HuH-7.5 (cell line): ENCODE data around the gene SRC.

ENCODE experiments used
- DNase-seq: peaks from one replicate; pipeline ENCODE4 v3.0.0; 2011; ENCODE audit warnings: low spot score

Gene SRC

GRCh38 chr20:37382482-37383120, 36.7 kb downstream of the SRC start:
- DNase-seq, result no peak

GRCh38 chr20:37383229-37383989, 37.5 kb downstream of the SRC start:
- no peak for DNase-seq

DNA sequence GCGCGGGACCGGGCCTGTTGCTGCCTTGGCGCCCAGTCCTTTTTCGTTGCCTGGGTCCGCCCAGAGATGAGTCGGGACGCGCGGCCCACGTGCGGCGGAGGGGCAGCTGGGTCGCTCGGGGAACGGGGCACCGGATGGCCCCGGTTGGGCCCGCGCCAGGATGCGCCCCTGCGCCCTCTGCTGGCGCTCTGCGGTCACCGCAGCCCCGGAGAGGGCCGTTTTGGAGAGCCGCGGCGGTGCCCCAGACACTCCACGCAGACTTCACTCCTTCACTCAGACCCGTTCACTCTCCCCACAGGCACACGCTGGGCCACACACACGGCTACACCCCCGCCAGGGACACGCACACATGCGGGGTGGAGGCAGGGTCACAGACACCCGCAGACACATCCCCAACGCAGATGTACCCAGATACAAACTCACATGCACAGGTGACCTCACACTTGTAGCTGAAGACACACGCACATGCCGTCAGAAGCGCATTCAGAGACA, 38.8 kb downstream of the SRC start:
- peak; percentile 82 for DNase-seq

DNA sequence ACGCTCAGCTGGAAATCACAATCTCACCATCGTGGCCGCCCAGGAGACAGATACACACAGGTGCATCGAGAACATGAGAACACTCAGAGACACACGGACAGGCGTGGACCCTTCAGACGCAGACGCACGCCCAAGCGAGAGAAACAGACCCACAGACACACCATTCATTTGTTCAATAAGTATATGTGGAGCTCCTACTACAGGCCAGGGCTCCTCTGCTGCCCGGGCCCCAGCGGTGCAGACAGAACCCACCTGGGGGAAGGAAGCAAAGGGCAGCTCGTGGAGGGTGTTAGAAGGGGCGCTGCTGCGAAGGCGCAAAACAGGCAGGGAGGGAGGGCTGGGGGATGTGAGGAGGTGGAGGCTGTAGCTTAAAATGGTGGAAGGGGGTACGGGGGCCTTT, 39.2 kb downstream of the SRC start:
- DNase-seq, result no peak

DNA sequence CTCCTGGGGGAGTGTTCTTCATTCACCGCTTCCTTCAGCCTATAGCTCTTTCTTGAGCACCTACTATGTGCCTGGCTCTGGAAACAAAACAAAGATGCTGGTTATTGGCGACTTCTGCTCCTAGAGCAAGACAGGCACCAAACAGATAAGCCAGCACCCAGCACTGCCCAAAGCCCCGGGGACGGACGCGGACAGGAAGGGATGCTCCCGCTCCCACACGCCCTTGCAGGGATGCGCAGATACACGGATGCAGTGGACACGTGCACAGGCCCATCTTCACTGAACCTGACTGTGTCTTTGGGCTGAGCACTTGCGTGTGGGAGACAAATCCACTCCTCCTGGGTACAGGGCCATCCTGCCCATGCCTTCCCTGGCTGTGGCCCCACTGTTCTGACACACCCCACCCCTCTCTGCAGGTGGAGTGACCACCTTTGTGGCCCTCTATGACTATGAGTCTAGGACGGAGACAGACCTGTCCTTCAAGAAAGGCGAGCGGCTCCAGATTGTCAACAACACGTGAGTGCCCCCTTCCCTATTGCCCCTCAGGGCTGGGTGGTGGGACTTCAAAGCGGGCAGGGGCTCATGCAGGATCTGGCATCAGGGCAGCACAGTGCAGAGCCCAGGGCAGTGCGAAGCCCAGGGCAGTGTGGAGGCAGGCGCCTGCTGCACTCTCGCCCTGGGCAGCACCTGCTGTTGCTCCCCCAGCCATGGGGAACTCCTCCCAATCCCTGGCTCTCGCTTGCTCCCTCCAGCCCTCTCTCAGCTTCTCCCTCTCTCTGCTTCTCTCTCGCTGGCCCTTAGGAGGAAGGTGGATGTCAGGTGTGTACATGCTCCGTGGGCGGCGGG, 39.9 kb downstream of the SRC start:
- no peak for DNase-seq

- no peak for DNase-seq
These were observed 40.7 kb downstream of the SRC start for GRCh38 chr20:37386505-37387251.

DNA sequence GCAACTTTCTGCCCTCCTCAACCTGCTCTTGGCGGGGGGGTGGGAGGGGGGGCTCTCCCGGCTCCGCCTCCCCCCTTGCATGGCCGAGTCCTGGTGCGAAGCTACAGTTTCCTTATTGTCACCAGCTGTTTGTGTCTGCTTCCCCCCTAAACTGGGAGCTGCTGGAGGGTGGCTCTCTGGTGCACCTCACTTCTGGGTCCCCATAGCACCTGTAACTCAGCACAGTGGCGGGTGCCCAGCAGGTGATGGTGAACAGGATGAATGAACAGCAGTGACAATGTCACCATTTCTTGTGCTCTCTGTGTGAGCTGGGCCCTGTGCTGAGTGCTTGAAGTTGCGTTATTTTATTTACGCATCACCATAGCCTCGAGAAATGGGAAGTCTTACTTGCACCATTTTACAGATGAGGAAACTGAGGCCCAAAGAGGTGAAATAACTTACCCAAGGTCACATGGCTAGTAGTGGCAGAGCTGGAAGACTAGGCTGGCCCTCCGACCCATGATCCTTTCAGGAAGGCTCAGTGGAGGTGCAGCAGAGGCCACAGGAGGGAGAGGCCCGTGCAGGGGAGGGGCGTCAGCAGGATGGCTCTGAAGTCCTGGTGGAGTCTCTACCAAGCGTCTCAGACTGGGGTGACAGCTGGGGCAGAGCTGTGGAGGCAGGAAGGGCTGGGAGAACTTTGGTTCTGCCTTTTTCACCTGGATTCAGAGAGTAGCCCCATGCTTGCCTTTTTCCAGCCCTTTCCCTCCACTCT, 41.8 kb downstream of the SRC start:
- peak; percentile 3 for DNase-seq

- no peak for DNase-seq
These were observed 42.9 kb downstream of the SRC start for GRCh38 chr20:37388831-37389230.

DNA sequence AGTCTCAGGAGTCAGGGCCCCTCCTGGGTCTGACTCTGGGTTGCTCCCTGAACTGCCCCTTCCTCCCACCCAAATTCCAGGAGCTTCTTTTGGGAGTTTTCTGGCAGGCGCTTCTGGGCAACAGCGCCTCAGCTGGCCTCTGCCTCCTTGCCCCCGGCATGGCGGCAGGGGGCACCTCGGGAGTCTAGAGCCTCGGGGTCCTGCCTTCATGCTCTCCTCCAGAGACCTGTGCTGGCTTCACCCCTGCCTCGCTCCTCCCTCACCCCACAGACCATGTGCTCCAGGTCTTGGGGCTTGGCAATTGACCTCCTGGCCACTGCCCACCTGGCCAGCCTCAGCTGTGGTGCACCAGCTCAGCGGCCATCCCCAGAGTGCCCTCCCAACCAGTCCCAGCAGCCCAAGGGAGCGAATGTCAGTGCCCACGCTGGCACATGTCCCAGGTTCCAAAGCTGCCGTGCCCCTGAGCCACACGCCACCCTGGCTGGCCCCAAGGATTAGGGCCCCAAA, 43.4 kb downstream of the SRC start:
- no peak for DNase-seq

GRCh38 chr20:37389844-37390275, 43.9 kb downstream of the SRC start:
- DNase-seq, result no peak

GRCh38 chr20:37390503-37390890, 44.6 kb downstream of the SRC start:
- no peak for DNase-seq

DNA sequence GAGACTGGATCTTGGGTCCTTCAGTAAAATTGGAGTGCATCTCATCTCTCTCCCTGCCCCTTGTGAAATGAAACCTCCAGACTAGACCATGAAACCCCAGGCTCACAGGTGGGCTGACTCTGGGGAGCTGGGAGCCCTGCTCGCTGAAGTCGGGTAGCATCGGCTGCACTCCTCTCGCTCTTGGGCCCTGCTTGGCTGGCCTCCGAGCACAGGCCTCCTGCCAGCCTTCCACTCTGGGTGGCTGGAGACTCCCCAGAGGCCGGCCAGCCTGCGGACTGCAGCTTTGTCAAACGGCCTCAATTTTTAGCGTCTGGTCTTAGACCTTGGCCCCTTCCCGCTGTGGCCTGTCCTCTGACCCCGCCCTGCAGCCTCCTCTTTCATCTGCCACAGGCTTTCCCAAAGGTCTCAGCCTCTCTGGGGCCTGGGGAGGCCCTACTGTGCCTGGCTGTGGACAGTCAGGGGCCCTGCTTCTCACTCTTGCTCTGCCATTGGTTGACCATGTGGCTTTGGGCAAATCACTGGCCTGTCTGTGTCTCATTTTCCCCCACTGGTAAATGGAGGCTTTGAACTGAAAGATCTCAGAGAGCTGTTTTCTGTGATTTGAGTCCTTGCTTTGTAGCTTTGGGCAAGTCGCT, 45.1 kb downstream of the SRC start:
- DNase-seq, result peak; percentile 61

DNA sequence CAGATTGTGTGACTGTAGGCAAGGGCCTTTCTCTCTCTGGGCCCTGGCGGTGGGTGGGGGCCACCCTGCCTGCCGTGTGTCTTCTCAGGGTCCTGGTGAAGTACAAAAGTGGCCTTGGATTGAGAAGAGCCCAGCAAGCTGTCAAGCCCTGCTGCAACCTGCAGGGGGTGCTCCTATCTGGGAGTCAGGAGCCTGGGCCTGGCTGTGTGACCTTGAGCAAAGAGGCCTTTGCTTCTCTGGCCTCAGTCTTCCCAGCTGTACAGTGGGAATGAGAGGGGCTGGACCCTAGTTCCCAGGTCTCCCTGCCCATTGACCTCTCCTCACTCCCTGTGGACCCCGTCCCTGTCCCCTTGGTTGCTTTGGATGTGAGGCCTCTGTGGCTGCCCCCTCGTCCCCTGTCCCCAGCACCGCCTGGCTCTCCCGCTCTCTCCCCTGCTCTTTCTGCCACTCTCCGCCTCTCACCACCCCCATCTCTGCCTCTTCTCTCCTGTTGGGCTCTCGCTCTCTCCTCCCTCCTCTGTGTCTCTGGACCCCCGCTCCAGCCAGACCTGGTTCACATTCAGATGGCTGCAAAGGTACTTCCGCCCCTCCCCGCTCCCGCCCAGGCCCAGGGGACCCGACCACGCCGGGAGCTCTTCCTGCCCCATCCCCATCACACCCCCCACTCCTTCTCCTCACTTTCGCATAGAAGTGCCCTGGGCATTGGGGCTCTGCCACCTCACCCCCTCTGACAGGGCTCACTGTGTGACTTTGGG, 46.7 kb downstream of the SRC start:
- DNase-seq, result no peak

DNA sequence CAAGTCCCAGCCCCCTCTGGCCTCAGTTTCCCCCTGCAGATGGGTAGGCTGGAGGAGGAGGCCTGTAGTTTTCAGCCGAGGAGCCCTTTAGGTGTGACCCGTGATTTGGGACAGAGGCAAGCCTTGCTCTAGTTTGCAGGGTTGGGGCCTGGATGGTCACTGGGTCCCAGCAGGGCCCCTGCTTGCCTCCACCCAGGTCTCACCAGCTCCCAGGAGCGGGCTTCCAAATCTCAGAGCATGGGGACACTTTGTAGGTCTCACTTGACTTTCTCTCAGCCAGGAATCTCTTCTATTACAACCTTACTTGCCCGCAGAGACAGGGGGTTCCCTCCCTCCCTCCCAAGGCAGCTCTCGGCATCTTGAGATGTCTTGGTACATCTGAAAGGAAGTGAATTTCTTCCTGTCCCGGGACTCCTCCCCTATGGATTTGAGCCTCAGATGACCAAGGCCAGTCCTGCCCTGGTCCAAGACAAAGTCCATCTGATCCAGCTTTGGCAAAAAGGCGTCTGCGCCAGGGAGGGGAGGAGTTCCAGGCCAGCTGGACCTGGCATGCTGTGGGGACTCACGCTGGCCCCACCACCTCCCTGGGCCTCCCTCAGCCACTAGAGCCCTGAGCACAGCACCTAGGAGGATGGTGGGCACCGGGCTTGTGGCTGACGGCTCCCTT, 47.4 kb downstream of the SRC start:
- DNase-seq, result no peak

DNA sequence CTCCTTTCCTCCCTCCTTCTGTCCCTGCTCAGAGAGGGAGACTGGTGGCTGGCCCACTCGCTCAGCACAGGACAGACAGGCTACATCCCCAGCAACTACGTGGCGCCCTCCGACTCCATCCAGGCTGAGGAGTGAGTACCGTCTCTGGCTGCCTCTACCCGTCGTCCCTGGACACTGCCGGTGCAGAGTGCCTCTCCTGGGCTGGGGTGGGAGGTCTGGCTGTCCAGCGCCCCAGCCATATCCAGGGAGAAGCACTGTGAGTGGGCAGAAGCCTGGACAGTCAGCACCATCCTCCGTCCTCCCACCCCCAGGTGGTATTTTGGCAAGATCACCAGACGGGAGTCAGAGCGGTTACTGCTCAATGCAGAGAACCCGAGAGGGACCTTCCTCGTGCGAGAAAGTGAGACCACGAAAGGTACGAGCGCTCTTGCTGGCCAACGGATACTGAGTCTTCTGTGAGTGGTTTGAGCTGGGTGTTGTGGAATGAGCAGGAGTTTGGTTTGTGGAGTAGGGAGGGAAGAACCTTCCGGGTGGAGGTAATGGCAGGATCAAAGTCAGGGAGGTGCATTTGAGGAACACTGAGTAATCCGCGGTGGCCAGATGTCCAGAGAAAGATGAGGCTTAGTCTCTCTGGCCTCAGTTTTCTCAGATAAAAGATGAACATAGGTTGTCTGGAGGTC, 48.1 kb downstream of the SRC start:
- DNase-seq, result no peak

DNA sequence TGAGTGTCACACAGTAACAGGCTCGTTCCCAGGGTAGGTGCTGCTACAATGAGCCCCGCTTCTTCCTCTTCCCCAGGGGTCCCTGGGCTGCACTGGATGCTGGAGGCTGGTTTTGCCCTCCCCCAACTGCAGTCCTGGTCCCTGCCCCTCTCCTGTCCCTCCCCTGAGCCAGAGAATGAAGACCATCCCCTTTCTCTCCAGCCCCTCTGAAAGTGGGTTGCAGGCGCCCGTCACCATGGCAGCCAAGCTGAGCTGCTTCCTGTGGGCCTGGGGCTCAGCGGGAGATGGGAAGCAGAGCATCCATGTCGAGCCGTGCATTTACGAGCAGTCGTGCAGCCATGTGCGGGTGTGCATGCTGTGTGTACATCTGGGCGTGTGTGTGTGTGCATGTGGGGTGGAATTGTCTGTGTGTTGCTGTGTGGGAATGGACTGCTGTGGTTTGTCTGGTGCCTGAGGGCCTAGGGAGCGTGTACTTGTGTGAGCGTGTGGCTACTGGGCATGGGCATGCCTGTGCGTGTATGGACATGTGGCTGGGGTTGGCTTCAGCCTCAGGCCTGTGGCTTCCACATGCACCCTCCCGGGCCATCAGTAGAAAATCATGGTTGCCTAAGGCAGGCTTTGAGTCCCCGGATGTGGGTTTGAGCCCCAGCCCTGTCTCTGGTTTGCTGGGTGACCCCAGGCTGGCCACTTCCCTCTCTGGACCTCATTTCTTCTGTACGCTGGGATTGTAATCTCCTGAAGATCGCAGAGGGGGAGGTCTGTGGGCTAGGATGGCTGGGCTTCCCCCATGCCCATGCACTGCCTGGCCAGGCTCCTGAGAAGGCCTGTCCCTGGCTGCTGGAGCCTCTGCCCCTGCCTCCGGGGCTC, 48.8 kb downstream of the SRC start:
- no peak for DNase-seq

DNA sequence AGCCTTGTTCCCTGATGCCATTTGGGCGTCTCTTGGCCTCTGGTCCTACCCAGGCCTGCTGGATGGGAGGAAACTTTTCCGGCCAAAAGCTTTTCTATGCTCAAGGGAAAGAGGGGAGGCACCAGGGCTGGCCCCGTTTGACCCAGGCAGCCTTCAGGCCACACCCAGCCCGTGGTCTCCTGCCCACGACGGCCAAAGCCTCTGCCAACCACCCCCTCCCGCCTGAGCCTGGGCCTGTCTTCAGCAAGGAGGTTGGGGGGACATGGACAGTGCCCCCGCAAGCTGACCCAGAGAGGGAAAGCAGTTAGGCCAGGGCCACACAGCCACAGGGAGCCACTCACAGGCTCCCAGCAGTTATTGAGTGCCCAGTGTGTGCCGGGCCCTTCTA, 49.5 kb downstream of the SRC start:
- no peak for DNase-seq

- no peak for DNase-seq
These were observed 50.0 kb downstream of the SRC start for GRCh38 chr20:37395921-37396415.
